IMR-90 (cell line): ENCODE results near the gene TEX11. TPM values are rescaled to one million over a fixed set of nuclear protein-coding genes. Genes with fewer than 3 reads are reported as not detected.
"Not testable (repeated sequence)": the region's sequence is repeated elsewhere in the genome, so short reads cannot be mapped to it uniquely, and the experiment has no call there.

Experiments
- ATAC-seq: fragments of 200-7000 bp; cut with Tn5 transposase; 2 replicates; pipeline ENCODE4 v1.9.1; 2020; ENCODE audit warnings: low read depth, mild to moderate bottlenecking, moderate library complexity
- BruUV-seq: library from RNA; stranded (reverse); fragments of 400-500 nt; replicated peaks from 2 replicates; lab custom pipeline; 2021; lab: Mats Ljungman, UMichigan
- CTCF ChIA-PET: fragments of 300-600 bp; formaldehyde crosslinking; extraction: SDS; loops from one replicate; lab custom pipeline; 2021; ENCODE audit warnings: antibody characterized with exemption; lab: Yijun Ruan, JAX
- POLR2A ChIA-PET: fragments of 300-600 bp; sonication (Branson Sonifier 250); formaldehyde crosslinking; loops from one replicate; lab custom pipeline; 2022; ENCODE audit warnings: antibody characterized with exemption; ENCODE audit not compliant: unreplicated experiment; lab: Charles Lee
- DNase-seq: peaks from one replicate; pipeline ENCODE4 v3.0.0; 2013
- H2AFZ ChIP-seq: replicated peaks from 2 replicates; pipeline ENCODE3; 2013; ENCODE audit warnings: low read length, mild to moderate bottlenecking; ENCODE audit not compliant: poor library complexity
- H2AK5ac ChIP-seq: 2 replicates; pipeline ENCODE4 v1.6.1; 2013; ENCODE audit warnings: low read depth, low read length, inconsistent platforms
- H2AK9ac ChIP-seq: replicated peaks from 2 replicates; pipeline ENCODE3; 2013; ENCODE audit warnings: mild to moderate bottlenecking, low read depth, low read length, moderate library complexity; ENCODE audit not compliant: poor library complexity
- H2BK120ac ChIP-seq: 2 replicates; pipeline ENCODE4 v1.6.1; 2013; ENCODE audit warnings: low read depth, low read length, inconsistent platforms
- H2BK15ac ChIP-seq: 3 replicates; pipeline ENCODE4 v1.6.1; 2013; ENCODE audit warnings: low read depth, low read length, inconsistent platforms
- H2BK20ac ChIP-seq: 2 replicates; pipeline ENCODE4 v1.6.1; 2013; ENCODE audit warnings: low read depth, mild to moderate bottlenecking, inconsistent platforms, low read length, moderate library complexity
- H2BK5ac ChIP-seq: 2 replicates; pipeline ENCODE4 v1.6.1; 2013; ENCODE audit warnings: mild to moderate bottlenecking, low read depth, low read length, inconsistent platforms; ENCODE audit not compliant: poor library complexity, severe bottlenecking
- H3K14ac ChIP-seq: replicated peaks from 2 replicates; pipeline ENCODE4 v1.6.1; 2013; ENCODE audit warnings: low read depth, low read length, inconsistent platforms
- H3K18ac ChIP-seq: 2 replicates; pipeline ENCODE4 v1.6.1; 2013; ENCODE audit warnings: low read depth, low read length, control low read depth
- H3K23ac ChIP-seq: 2 replicates; pipeline ENCODE4 v1.6.1; 2013; ENCODE audit warnings: low read depth, low read length, inconsistent platforms
- H3K27ac ChIP-seq: 2 replicates; pipeline ENCODE4 v1.5.1; 2013; ENCODE audit warnings: mild to moderate bottlenecking, control low read depth, low read length; ENCODE audit not compliant: insufficient read depth
- H3K27me3 ChIP-seq: 2 replicates; pipeline ENCODE4 v1.6.1; 2013; ENCODE audit warnings: low read length; ENCODE audit not compliant: control insufficient read depth, insufficient read depth
- H3K36me3 ChIP-seq: 2 replicates; pipeline ENCODE4 v1.6.1; 2013; ENCODE audit warnings: low read length, mixed read lengths; ENCODE audit not compliant: control insufficient read depth, insufficient read depth
- H3K4ac ChIP-seq: 2 replicates; pipeline ENCODE4 v1.6.1; 2013; ENCODE audit warnings: low read depth, low read length, inconsistent platforms
- H3K4me1 ChIP-seq: 2 replicates; pipeline ENCODE4 v1.6.1; 2013; ENCODE audit warnings: low read length, mixed read lengths; ENCODE audit not compliant: control insufficient read depth, insufficient read depth
- H3K4me2 ChIP-seq: 2 replicates; pipeline ENCODE4 v1.6.1; 2013; ENCODE audit warnings: low read depth, mild to moderate bottlenecking, control low read depth, low read length, moderate library complexity
- H3K4me3 ChIP-seq: 2 replicates; pipeline ENCODE4 v1.5.1; 2013; ENCODE audit warnings: low read depth, mild to moderate bottlenecking, control low read depth, low read length, moderate library complexity; ENCODE audit not compliant: insufficient read depth
- H3K56ac ChIP-seq: 2 replicates; pipeline ENCODE4 v1.6.1; 2013; ENCODE audit warnings: low read length, inconsistent platforms; ENCODE audit not compliant: insufficient read depth; ENCODE audit errors: extremely low read depth
- H3K79me1 ChIP-seq, 2 experiments: 2 replicates each; pipeline ENCODE4 v1.6.1; 2013; ENCODE audit warnings: low read length in 2 of 2, inconsistent platforms in 1 of 2, low read depth in 1 of 2
- H3K9ac ChIP-seq: 2 replicates; pipeline ENCODE4 v1.6.1; 2013; ENCODE audit warnings: low read depth, low read length, control low read depth
- H3K9me1 ChIP-seq: 2 replicates; pipeline ENCODE4 v1.6.1; 2013; ENCODE audit warnings: low read length, inconsistent platforms; ENCODE audit not compliant: insufficient read depth
- H3K9me3 ChIP-seq: 2 replicates; pipeline ENCODE4 v1.6.1; 2013; ENCODE audit warnings: low read length; ENCODE audit not compliant: control insufficient read depth, insufficient read depth
- H4K20me1 ChIP-seq: 2 replicates; pipeline ENCODE4 v1.6.1; 2013; ENCODE audit warnings: low read length, inconsistent platforms; ENCODE audit not compliant: insufficient read depth
- H4K5ac ChIP-seq: 2 replicates; pipeline ENCODE4 v1.6.1; 2013; ENCODE audit warnings: mild to moderate bottlenecking, low read depth, low read length, control low read depth
- H4K8ac ChIP-seq, 2 experiments: 2 replicates each; pipeline ENCODE4 v1.6.1; 2013; ENCODE audit warnings: low read depth in 2 of 2, low read length in 2 of 2, control low read depth in 1 of 2, inconsistent platforms in 1 of 2
- H4K91ac ChIP-seq: 2 replicates; pipeline ENCODE4 v1.6.1; 2013; ENCODE audit warnings: low read depth, low read length, inconsistent platforms; ENCODE audit not compliant: insufficient read depth
- BHLHE40 ChIP-seq: fragments of 150-350 bp; IDR thresholded peaks from 2 replicates; pipeline ENCODE4 v1.6.1; 2016; ENCODE audit warnings: mild to moderate bottlenecking, low read depth, low read length
- CEBPB ChIP-seq: IDR thresholded peaks from 2 replicates; pipeline ENCODE4 v1.6.1; 2012; ENCODE audit warnings: low read depth, low read length, improper control_type of control experiment
- MAFK ChIP-seq: IDR thresholded peaks from 2 replicates; pipeline ENCODE4 v1.6.1; 2012; ENCODE audit warnings: low read depth, low read length, improper control_type of control experiment
- WGBS, 2 experiments: methylation state at CpG; one replicate each; pipeline versions ENCODE4 v1.1.5 to v1.1.7; 2013; ENCODE audit warnings: missing lambda C conversion rate in 2 of 2; ENCODE audit not compliant: insufficient read length in 1 of 2; ENCODE audit errors: extremely low coverage in 2 of 2; 5-methylcytosine and 5-hydroxymethylcytosine counted together
- dilution Hi-C: fragments of 300-500 bp; cut with HindIII; formaldehyde crosslinking; loops from one replicate; pipeline ENCODE4 v1.14.3; 2018; ENCODE audit warnings: low sequenced_read_pairs; ENCODE audit not compliant: unreplicated experiment
- in situ Hi-C: fragments of 300-500 bp; cut with MboI; formaldehyde crosslinking; loops from 3 replicates; pipeline ENCODE4 v1.14.3; 2019; ENCODE audit warnings: low sequenced_read_pairs, inconsistent platforms, mixed read lengths
- intact Hi-C: fragments of 100-400 bp; cut with micrococcal nuclease; formaldehyde crosslinking; loops from 2 replicates; pipeline ENCODE4 v1.10.0; 2022
- polyA plus RNA-seq, 3 experiments: library from polyadenylated mRNA; depleted of rRNA; stranded (reverse); fragments of >200 nt; gene quantifications; 2 replicates each; pipeline ENCODE4 v1.2.3, GENCODE V29; 2012; ENCODE audit warnings: low replicate concordance in 1 of 3
- total RNA-seq: library from RNA; depleted of rRNA; stranded (reverse); fragments of >200 nt; gene quantifications from 2 replicates; pipeline ENCODE4 v1.2.3, GENCODE V29; 2012
- TF ChIP-seq, protein P1 (sequence below): fragments of 150-350 bp; IDR thresholded peaks from 2 replicates; pipeline ENCODE4 v1.6.1; 2016; ENCODE audit warnings: low read depth, mild to moderate bottlenecking, low read length, moderate library complexity, borderline replicate concordance

The TEX11 gene
- total and polyA plus RNA-seq, 2 of the 4 experiments (the other 2 are of a cell fraction): not detected

DNA sequence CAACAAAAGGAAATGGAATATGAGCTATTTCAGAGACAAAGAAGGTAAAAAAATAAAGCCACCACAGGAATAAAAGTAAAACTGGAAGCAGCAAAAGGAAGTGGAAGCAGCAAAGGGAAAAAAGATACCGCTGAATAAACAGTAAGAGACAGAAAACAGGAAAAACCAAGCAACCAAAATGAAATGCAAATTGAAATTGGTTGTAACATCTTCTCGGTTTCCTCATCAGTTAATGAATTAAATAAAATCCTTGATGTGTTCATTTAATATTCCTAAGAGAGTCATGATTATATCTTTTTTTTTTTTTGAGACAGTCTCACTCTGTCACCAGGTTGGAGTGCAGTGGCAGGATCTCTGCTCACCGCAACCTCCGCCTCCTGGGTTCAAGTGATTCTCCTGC lies 331.1 kb downstream of the TEX11 start:
- ChIA-PET POLR2A (no interaction called here), CTCF (no interaction called here)
- H4K8ac ChIP-seq: no peak overlapping the region
- no peaks in the 10 kb centered on the region for H3K27me3 ChIP-seq
- H3K9me3 ChIP-seq: no peaks in the 10 kb centered on the region
- no peak overlapping the region for H2AK5ac ChIP-seq
- H3K23ac ChIP-seq: no peak overlapping the region
- H3K4ac ChIP-seq: no peak overlapping the region
- no peaks in the 10 kb centered on the region for H3K9me1 ChIP-seq
- no peak overlapping the region for H2BK5ac ChIP-seq
- intact Hi-C loops (no loop called here), in situ Hi-C loops (no loop called here), dilution Hi-C loops (no loop called here)
- WGBS, 2 experiments: 20% methylated on average over 1 of the region's 4 CpGs; no CpG with 5 or more reads in 1 of the 2 experiments
- no peaks in the 10 kb centered on the region for H3K36me3 ChIP-seq
- H2AK9ac ChIP-seq: no peak overlapping the region
- H2BK120ac ChIP-seq: no peak overlapping the region
- no peak overlapping the region for H3K27ac ChIP-seq
- H3K79me1 ChIP-seq: no peaks in the 10 kb centered on the region
- H2AFZ ChIP-seq: no peak overlapping the region
- H4K5ac ChIP-seq: no peak overlapping the region
- no peak overlapping the region for H3K4me2 ChIP-seq
- no peak overlapping the region for H3K18ac ChIP-seq
- H3K4me1 ChIP-seq: no peaks in the 10 kb centered on the region
- no peaks in the 10 kb centered on the region for H4K20me1 ChIP-seq
- BruUV-seq: no TSS peak
- TF ChIP-seq CEBPB (no peak), MAFK (no peak), BHLHE40 (no peak)
- TF ChIP-seq, protein P1, sequence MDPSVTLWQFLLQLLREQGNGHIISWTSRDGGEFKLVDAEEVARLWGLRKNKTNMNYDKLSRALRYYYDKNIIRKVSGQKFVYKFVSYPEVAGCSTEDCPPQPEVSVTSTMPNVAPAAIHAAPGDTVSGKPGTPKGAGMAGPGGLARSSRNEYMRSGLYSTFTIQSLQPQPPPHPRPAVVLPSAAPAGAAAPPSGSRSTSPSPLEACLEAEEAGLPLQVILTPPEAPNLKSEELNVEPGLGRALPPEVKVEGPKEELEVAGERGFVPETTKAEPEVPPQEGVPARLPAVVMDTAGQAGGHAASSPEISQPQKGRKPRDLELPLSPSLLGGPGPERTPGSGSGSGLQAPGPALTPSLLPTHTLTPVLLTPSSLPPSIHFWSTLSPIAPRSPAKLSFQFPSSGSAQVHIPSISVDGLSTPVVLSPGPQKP: no peak
- no peak overlapping the region for H3K56ac ChIP-seq
- H2BK20ac ChIP-seq: no peak overlapping the region
- no peak overlapping the region for H3K14ac ChIP-seq
- no peak overlapping the region for H2BK15ac ChIP-seq
- H3K9ac ChIP-seq: no peak overlapping the region
- no peak for DNase-seq
- no peak for ATAC-seq
- H4K91ac ChIP-seq: no peak overlapping the region
- no peak overlapping the region for H3K4me3 ChIP-seq

DNA sequence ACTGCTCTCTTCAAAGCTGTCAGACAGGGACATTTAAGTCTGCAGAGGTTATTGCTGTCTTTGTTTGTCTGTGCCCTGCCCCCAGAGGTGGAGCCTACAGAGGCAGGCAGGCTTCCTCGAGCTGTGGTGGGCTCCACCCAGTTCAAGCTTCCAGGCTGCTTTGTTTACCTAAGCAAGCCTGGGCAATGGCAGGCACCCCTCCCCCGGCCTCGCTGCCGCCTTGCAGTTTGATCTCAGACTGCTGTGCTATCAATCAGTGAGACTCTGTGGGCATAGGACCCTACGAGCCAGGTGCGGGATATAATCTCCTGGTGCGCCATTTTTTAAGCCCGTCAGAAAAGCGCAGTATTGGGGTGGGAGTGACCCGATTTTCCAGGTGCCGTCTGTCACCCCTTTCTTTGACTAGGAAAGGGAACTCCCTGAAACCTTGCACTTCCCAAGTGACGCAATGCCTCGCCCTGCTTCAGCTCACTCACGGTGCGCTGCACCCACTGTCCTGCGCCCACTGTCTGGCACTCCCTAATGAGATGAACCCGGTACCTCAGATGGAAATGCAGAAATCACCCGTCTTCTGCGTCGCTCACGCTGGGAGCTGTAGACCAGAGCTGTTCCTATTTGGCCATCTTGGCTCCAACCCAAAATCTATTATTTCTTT lies 338.5 kb downstream of the TEX11 start:
- WGBS, 2 experiments: 60% methylated on average over 1 of the region's 21 CpGs; no CpG with 5 or more reads in 1 of the 2 experiments
- H4K20me1 ChIP-seq, H3K36me3 ChIP-seq, H3K27me3 ChIP-seq, H2BK20ac ChIP-seq, intact Hi-C loops, H3K4me2 ChIP-seq, H3K4ac ChIP-seq, H3K18ac ChIP-seq, H2BK120ac ChIP-seq, H2BK5ac ChIP-seq, H4K5ac ChIP-seq, H3K4me1 ChIP-seq, H4K8ac ChIP-seq, H3K4me3 ChIP-seq, BruUV-seq, in situ Hi-C loops, H2AFZ ChIP-seq, dilution Hi-C loops, POLR2A ChIA-PET, H2AK5ac ChIP-seq, H3K79me1 ChIP-seq, H3K23ac ChIP-seq, H2AK9ac ChIP-seq, H3K9me3 ChIP-seq, H3K9me1 ChIP-seq, H3K14ac ChIP-seq, H3K56ac ChIP-seq, H4K91ac ChIP-seq, CTCF ChIA-PET, ATAC-seq, H2BK15ac ChIP-seq, H3K27ac ChIP-seq, H3K9ac ChIP-seq, DNase-seq: not testable (repeated sequence)
